Neutrophil (primary cell): Measurements from ENCODE around the gene DCPS.

Source experiments
- H3K27ac ChIP-seq: fragments of 200-600 bp; sonication (generic); 2 replicates; pipeline ENCODE4 v1.5.1; 2016; ENCODE audit warnings: mild to moderate bottlenecking, moderate library complexity
- H3K27me3 ChIP-seq: fragments of 200-600 bp; sonication (generic); 2 replicates; pipeline ENCODE4 v1.6.0; 2016; ENCODE audit warnings: mild to moderate bottlenecking
- H3K36me3 ChIP-seq: fragments of 200-600 bp; sonication (generic); 2 replicates; pipeline ENCODE4 v1.5.1; 2017
- H3K4me1 ChIP-seq, 2 experiments: fragments of 200-600 bp in 1 of 2; sonication (generic) in 1 of 2; 1 replicate in 1 of 2; 2 replicates in 1 of 2; pipeline versions ENCODE4 v1.5.1 to v1.6.1; 2013 to 2016; ENCODE audit warnings: low read depth in 1 of 2, low read length in 1 of 2, mild to moderate bottlenecking in 1 of 2, moderate library complexity in 1 of 2; ENCODE audit not compliant: control insufficient read depth in 1 of 2, insufficient read depth in 1 of 2
- H3K4me3 ChIP-seq, 2 experiments: fragments of 200-600 bp in 1 of 2; sonication (generic) in 1 of 2; 1 replicate in 1 of 2; 2 replicates in 1 of 2; pipeline ENCODE4 v1.5.1; 2013 to 2016; ENCODE audit warnings: low read depth in 1 of 2, low read length in 1 of 2, mild to moderate bottlenecking in 1 of 2, moderate library complexity in 1 of 2
- H3K9me3 ChIP-seq: fragments of 200-600 bp; sonication (generic); 2 replicates; pipeline ENCODE4 v1.5.1; 2016
- TF ChIP-seq, protein P1 (sequence below): fragments of 200-600 bp; sonication (generic); IDR thresholded peaks from 2 replicates; pipeline ENCODE4 v1.5.1; 2016; ENCODE audit warnings: antibody characterized with exemption

DCPS gene

DNA sequence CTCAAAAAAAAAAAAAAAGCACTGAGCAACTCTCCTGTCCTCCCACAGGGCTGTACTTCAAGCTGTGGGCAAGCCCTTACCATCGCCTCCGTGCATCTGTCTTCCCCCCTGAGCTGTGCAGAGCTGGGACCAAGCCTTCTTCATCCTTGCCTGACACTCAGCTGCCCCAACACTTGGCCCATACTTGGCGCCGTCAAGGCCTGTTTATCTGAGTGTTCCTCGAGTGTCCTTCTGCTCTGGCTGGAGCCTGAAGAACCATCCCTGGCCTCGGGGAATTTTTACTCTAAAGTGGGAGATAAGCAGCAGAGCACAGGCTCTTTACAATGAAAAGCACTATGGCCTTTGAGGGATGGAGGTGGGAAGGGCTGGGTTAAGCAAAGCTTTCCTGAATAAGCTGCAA is 22.6 kb upstream of the DCPS start:
- H3K4me3 ChIP-seq: peak overlapping the region; percentile 85 to 90
- H3K27ac ChIP-seq: peak overlapping the region; percentile 99

DNA sequence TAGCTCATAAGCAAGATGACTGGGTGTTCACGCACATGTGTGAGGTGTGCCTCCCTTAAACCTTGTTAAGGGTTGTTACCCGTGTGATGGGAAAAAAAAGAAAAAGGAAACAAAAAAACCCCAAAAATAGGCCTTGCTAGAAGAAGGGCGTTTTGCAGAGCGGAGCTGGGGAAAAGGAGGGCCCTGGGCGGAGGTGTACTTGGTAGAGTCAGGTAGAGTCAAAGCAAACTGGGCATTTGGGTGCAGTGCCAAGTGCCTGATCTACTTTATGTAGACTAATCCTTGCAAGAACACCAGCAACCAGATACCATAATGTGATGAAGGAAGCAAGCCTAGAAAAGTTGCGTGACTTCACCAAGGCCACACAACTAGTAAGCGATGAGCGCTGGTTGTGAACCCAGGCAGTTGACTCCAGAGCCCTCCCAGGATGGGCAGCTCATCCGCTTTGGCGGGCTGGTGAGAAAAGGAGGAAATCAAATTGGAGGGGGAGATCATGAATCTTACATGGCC is 22.1 kb upstream of the DCPS start:
- H3K27ac ChIP-seq: peak overlapping the region; percentile 99
- H3K27me3 ChIP-seq: no peaks in the 10 kb centered on the region
- no peaks in the 10 kb centered on the region for H3K9me3 ChIP-seq
- peaks cover 57 to 62% of the 10 kb centered on the region in 2 experiments for H3K4me1 ChIP-seq
- TF ChIP-seq, protein P1, sequence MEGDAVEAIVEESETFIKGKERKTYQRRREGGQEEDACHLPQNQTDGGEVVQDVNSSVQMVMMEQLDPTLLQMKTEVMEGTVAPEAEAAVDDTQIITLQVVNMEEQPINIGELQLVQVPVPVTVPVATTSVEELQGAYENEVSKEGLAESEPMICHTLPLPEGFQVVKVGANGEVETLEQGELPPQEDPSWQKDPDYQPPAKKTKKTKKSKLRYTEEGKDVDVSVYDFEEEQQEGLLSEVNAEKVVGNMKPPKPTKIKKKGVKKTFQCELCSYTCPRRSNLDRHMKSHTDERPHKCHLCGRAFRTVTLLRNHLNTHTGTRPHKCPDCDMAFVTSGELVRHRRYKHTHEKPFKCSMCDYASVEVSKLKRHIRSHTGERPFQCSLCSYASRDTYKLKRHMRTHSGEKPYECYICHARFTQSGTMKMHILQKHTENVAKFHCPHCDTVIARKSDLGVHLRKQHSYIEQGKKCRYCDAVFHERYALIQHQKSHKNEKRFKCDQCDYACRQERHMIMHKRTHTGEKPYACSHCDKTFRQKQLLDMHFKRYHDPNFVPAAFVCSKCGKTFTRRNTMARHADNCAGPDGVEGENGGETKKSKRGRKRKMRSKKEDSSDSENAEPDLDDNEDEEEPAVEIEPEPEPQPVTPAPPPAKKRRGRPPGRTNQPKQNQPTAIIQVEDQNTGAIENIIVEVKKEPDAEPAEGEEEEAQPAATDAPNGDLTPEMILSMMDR: no peak
- peaks cover 7% of the 10 kb centered on the region for H3K36me3 ChIP-seq
- H3K4me3 ChIP-seq: peak overlapping the region; percentile 85 to 90

More for the DNA sequence above, 22.6 kb upstream of the DCPS start:
- TF ChIP-seq, protein P1: no peak
- Histone ChIP-seq H3K27me3 (no peaks in the 10 kb centered on the region), H3K4me1 (peaks cover 57 to 62% of the 10 kb centered on the region in 2 experiments), H3K36me3 (peaks cover 7% of the 10 kb centered on the region), H3K9me3 (no peaks in the 10 kb centered on the region)

DNA sequence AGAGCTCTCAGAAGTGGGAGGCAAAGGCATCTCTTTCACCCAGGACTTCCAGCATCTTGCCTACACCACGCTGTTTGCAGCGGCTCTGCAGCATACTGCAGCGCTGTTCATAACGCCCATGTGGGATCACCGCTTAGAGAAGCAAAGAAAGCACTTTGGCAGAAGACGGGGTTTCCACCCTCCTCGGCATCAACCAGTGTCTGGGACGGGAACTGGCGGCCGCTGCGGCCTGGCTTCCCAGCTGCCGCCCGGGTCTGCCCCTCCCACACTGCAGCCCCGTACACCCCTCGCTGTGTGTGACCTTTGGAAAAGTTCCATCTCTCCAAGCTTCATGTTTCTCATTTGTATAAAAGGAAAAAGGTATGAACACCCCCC is 21.5 kb upstream of the DCPS start:
- peaks cover 57 to 62% of the 10 kb centered on the region in 2 experiments for H3K4me1 ChIP-seq
- no peaks in the 10 kb centered on the region for H3K27me3 ChIP-seq
- peak overlapping the region; percentile 85 to 90 for H3K4me3 ChIP-seq
- peaks cover 5% of the 10 kb centered on the region for H3K36me3 ChIP-seq
- H3K9me3 ChIP-seq: no peaks in the 10 kb centered on the region
- peak overlapping the region; percentile 99 for H3K27ac ChIP-seq
- TF ChIP-seq, protein P1: no peak

DNA sequence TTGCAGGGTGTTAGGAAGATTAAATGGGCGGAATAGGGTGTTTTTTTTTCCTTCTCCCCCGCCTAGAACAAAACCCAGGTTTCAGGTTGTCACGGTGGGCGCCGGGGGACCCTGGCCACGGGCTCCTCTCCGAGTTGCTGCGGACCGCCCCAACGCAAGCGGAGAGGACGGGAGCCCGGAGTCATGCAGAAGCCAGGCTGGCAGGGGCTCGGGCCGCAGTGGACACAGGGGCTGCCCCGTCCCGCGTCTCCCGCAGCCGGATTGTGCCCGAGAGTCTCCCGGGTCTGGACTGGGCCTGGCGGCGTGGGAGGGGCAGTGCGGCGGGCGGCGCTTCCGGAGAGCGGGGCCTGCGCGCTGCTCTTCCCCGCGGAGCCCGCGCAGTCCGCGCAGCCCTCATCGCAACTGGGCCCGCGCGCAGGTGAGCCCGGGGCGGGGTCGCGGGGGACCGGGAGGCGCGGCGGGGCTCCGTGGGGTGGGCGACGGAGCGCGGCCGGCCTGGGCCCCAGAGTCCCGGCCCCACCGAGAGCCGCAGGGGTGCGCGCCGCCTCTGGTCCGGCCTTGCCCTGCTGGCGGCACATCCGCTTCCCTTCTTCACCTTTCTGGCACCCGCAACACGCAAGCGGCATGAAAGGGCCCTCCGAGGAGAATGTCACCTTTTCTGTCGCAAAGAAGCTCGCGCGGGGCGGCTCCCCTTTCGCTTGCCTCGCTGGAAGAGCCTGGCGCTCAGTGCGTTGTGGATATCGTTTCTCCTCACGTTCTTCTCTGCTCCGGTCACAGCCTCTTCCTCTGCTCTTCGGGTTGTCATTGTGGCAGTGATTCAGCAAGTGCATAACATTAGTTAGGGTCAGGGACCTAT is 20.9 kb upstream of the DCPS start, which contains the start of gene TIRAP:
Gene TIRAP (plus strand): TSS at position 358 of the 856 bp plus-strand sequence. CDS start 7,802 bp downstream, outside the sequence.
- TF ChIP-seq, protein P1: peak; percentile 34
- H3K9me3 ChIP-seq: no peaks in the 10 kb centered on the region
- peak within 1 kb of the TSS; percentile 99 for H3K27ac ChIP-seq
- no peaks in the 10 kb centered on the region for H3K27me3 ChIP-seq
- peaks cover 57 to 62% of the 10 kb centered on the region in 2 experiments for H3K4me1 ChIP-seq
- peaks cover 7% of the 10 kb centered on the region for H3K36me3 ChIP-seq
- H3K4me3 ChIP-seq: peak within 1 kb of the TSS; percentile 85 to 90

DNA sequence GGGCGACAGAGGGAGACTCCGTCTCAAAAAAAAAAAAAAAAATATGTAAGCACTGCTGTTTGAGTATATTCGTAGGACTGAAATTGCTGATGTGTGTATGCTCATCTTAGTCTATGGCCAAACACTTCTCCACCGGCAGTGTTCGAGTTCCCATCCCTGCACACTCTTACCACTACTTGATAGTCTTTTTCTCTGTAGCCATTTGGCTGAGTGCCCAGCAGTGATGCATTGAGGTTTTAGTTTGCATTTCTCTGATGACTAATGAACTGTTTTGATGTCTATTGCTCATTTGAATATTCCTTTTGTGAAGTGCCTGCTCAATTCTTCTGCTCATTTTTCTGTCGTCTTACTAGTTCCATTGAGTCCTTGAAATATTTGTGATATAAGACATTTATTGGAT is 19.0 kb upstream of the DCPS start:
- TF ChIP-seq, protein P1: no peak
- Histone ChIP-seq H3K4me3 (peak overlapping the region; percentile 85 to 90), H3K27me3 (no peaks in the 10 kb centered on the region), H3K36me3 (peaks cover 22% of the 10 kb centered on the region), H3K4me1 (peaks cover 48 to 50% of the 10 kb centered on the region in 2 experiments), H3K9me3 (no peaks in the 10 kb centered on the region), H3K27ac (peak overlapping the region; percentile 99)
